H1 (cell line): ENCODE measurements around the gene GOLGA2. TPM values are rescaled to one million over a fixed set of nuclear protein-coding genes. Genes with fewer than 3 reads are reported as not detected.

Experiments used
- BACH1 ChIP-seq: IDR thresholded peaks from 2 replicates; pipeline ENCODE4 v1.6.1; 2012; ENCODE audit warnings: low read length, improper control_type of control experiment
- CTBP2 ChIP-seq: IDR thresholded peaks from 2 replicates; pipeline ENCODE4 v1.7.0; 2011; ENCODE audit warnings: borderline replicate concordance, mild to moderate bottlenecking, moderate library complexity, mixed read lengths, low read length; ENCODE audit not compliant: insufficient read depth, insufficient read length
- JUND ChIP-seq: IDR thresholded peaks from 2 replicates; pipeline ENCODE4 v1.6.1; 2011; ENCODE audit warnings: mild to moderate bottlenecking, improper control_type of control experiment, low read length
- MAFK ChIP-seq: IDR thresholded peaks from 2 replicates; pipeline ENCODE4 v1.6.1; 2012; ENCODE audit warnings: low read depth, mild to moderate bottlenecking, improper control_type of control experiment, low read length
- TAF7 ChIP-seq: optimal IDR thresholded peaks from 2 replicates; pipeline ENCODE3; 2011; ENCODE audit warnings: low read depth, mild to moderate bottlenecking, inconsistent platforms, low read length, moderate library complexity, borderline replicate concordance
- polyA plus RNA-seq, 7 experiments: library from polyadenylated mRNA; depleted of rRNA in 3 of 7; stranded (reverse) in 5 of 7; unstranded in 2 of 7; fragments of >200 nt in 5 of 7; fragments of 200-250 nt in 2 of 7; gene quantifications; 1 replicate in 5 of 7; 2 replicates in 1 of 7; 4 replicates in 1 of 7; pipeline versions ENCODE4 v1.2.1 to v1.2.3, GENCODE V29; 2011 to 2013; ENCODE audit warnings: missing spikeins in 2 of 7, mixed read lengths in 2 of 7
- total RNA-seq: library from RNA; stranded (reverse); fragmentation: NEBNext Ultra II Directional; extraction: Animal tissue kit (Norgen Biotek cat#: 25700); gene quantifications from 2 replicates; pipeline ENCODE4 v1.2.1, GENCODE V29; 2021
- TF ChIP-seq, protein P1 (sequence below): IDR thresholded peaks from 2 replicates; pipeline ENCODE4 v1.6.1; 2012; ENCODE audit warnings: low read length, inconsistent platforms

GOLGA2 gene
- total and polyA plus RNA-seq, 2 of the 8 experiments (the other 6 are each of a cell fraction or from before 2014, with no cell fraction given), result 13.1 to 43.6 TPM

- TF ChIP-seq CTBP2 (no peak), BACH1 (no peak), JUND (no peak), TAF7 (no peak), MAFK (no peak)
- TF ChIP-seq, protein P1, sequence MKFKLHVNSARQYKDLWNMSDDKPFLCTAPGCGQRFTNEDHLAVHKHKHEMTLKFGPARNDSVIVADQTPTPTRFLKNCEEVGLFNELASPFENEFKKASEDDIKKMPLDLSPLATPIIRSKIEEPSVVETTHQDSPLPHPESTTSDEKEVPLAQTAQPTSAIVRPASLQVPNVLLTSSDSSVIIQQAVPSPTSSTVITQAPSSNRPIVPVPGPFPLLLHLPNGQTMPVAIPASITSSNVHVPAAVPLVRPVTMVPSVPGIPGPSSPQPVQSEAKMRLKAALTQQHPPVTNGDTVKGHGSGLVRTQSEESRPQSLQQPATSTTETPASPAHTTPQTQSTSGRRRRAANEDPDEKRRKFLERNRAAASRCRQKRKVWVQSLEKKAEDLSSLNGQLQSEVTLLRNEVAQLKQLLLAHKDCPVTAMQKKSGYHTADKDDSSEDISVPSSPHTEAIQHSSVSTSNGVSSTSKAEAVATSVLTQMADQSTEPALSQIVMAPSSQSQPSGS, result no peak
Observed at GRCh38 chr9:128254362-128254761, 21.4 kb downstream of the GOLGA2 start (continued).
